ENCODE results near the gene HMCN2.

HMCN2 gene

GRCh38 chr9:130459941-130460669 lies 194.5 kb downstream of the HMCN2 start:
- DNase-seq, result no peak

- no peak for DNase-seq
Measured at GRCh38 chr9:130461218-130461630, 195.7 kb downstream of the HMCN2 start.

GRCh38 chr9:130461731-130462130 lies 196.2 kb downstream of the HMCN2 start:
- no peak for DNase-seq

GRCh38 chr9:130462685-130463540 lies 197.4 kb downstream of the HMCN2 start:
- no peak for DNase-seq

GRCh38 chr9:130463763-130464745 lies 198.5 kb downstream of the HMCN2 start:
- DNase-seq, result no peak

- DNase-seq, result no peak
Measured at GRCh38 chr9:130465383-130466096, 200.0 kb downstream of the HMCN2 start.

- no peak for DNase-seq
Measured at GRCh38 chr9:130466537-130467217, 201.1 kb downstream of the HMCN2 start.

GRCh38 chr9:130467316-130467715 lies 201.8 kb downstream of the HMCN2 start:
- no peak for DNase-seq

GRCh38 chr9:130468566-130468965 lies 203.0 kb downstream of the HMCN2 start:
- no peak for DNase-seq

GRCh38 chr9:130470269-130470668 lies 204.7 kb downstream of the HMCN2 start:
- no peak for DNase-seq

GRCh38 chr9:130470950-130471349 lies 205.4 kb downstream of the HMCN2 start:
- no peak for DNase-seq

GRCh38 chr9:130471411-130472183 lies 206.0 kb downstream of the HMCN2 start:
- no peak for DNase-seq

GRCh38 chr9:130472184-130472705 lies 206.7 kb downstream of the HMCN2 start:
- no peak for DNase-seq

- DNase-seq, result no peak
Measured at GRCh38 chr9:130473009-130473408, 207.4 kb downstream of the HMCN2 start.

- no peak for DNase-seq
Measured at GRCh38 chr9:130473566-130473965, 208.0 kb downstream of the HMCN2 start.

- no peak for DNase-seq
Measured at GRCh38 chr9:130474106-130474505, 208.5 kb downstream of the HMCN2 start.

- no peak for DNase-seq
Measured at GRCh38 chr9:130476151-130476730, 210.7 kb downstream of the HMCN2 start.

- no peak for DNase-seq
Measured at GRCh38 chr9:130477564-130477963, 212.0 kb downstream of the HMCN2 start.

- no peak for DNase-seq
Measured at GRCh38 chr9:130478152-130478551, 212.6 kb downstream of the HMCN2 start.
